Non-pigmented ciliary epithelial cell (primary cell): ENCODE results near the gene CCDC57.
"Not testable (repeated sequence)": the region's sequence is repeated elsewhere in the genome, so short reads cannot be mapped to it uniquely, and the experiment has no call there.

Experiments
- DNase-seq: peaks from one replicate; pipeline ENCODE4 v3.0.0-alpha.2; 2010; ENCODE audit warnings: low read depth

CCDC57 gene

GRCh38 chr17:82152556-82153294, 59.9 kb downstream of the CCDC57 start:
- DNase-seq: no peak

DNA sequence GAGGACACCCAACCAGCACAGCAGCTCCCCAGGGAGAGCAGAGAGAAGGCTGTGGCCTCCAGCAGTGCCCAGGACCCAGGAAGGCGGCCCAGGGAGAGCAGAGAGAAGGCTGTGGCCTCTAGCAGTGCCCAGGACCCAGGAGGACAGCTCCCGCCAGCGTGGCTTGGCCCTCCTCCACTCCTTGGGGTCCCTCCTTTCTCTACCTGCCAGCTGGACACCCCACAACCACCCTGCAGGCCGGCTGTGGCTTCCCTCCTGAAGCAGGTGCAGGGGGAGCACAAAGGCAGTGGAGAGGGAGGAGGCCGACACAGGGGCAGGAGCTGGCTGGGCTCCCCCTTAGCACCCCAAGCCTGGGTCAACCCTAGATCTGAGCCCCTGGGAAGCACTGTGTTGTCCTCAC, 60.5 kb downstream of the CCDC57 start:
- no peak for DNase-seq

DNA sequence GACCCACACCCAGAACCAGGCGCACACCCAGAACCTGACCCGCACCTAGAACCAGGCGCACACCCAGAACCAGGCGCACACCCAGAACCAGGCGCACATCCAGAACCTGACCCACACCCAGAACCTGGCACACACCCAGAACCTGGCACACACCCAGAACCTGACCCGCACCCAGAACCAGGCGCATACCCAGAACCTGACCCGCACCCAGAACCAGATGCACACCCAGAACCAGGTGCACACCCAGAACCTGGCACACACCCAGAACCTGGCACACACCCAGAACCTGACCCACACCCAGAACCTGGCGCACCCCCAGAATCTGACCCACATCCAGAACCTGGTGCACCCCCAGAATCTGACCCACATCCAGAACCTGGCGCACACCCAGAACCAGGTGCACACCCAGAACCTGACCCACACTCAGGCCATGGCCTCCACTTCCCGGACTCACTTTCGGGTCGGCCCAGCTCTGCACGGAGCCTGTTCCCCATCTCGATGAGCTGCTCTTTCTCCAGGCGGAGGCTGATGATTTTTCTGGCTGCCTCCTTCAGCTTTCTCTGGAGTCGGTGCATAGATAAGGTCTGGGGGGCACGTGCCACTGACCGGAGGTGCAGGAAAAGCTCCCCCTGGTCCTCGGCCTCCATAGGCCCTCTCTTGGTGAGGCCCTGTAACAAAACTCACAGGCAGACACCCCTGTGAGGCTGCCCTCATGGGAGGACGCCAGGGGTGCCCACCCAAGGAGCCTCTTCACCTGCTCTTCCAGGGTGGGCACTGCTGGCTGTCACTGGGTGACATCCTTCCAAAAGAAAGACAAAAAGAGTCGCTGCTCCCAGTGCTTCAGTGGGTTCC, 61.3 kb downstream of the CCDC57 start:
- DNase-seq: no peak

GRCh38 chr17:82149401-82150099, 63.1 kb downstream of the CCDC57 start:
- DNase-seq: no peak

DNA sequence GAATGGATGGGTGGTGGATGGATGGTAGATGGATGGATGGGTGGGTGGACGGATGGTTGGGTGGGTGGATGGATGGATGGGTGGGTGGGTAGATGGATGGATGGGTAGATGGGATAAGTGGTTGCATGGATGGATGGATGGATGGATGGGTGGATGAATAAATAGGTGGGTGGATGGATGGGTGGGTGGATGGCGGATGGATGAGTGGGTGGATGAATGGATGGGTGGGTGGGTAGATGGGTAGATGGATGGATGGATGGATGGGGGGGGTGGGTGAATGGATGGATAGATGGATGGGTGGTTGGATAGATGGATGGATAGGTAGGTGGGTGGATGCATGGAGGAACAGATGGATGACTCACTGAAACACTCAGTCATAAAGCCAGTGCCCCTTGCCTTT, 63.6 kb downstream of the CCDC57 start:
- DNase-seq: no peak

GRCh38 chr17:82148011-82148410, 64.6 kb downstream of the CCDC57 start:
- DNase-seq: no peak

DNA sequence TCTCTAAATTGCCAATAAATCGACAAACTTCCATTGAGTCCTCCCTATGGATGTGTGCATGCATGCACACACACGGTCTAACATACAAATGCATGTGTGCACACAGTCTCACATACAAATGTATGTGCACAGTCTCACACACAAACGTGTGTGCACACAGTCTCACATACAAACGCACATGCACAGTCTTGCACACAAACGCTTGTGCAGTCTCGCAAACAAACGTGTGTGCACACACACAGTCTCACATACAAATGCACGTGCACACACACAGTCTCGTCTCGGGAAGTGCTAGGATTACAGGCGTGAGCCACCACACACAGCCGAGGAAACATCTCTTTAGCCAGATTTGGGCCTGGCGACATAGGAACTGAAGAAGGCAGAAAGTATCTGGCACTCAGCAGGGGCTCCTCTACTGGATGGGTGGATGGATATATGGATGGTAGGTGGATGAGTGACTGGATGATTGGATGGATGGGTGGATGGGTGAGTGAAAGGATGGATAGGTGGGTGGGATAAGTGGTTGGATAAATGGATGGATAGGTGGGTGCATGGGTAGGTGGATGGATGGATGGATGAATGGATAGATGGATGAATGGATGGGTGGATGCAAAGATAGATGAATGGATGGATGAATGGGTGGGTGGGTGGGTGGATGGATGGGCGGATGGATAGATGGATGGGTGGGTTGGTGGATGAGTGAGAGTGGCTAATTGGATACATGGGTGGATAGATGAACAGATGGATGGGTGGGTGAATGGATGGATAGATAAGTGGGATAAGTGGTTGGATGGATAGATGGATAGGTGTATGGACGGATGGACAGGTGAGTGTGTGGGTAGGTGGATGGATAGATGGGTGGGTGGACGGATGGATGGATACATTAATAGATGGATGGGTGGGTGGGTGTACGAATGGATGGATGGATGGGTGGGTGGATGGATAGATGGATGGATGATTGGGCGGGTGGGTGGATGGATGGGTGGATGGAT, 65.7 kb downstream of the CCDC57 start:
- no peak for DNase-seq

GRCh38 chr17:82145550-82146155, 67.0 kb downstream of the CCDC57 start:
- no peak for DNase-seq

GRCh38 chr17:82143333-82143732, 69.3 kb downstream of the CCDC57 start:
- no peak for DNase-seq

GRCh38 chr17:82139961-82140360, 72.7 kb downstream of the CCDC57 start:
- not testable (repeated sequence) for DNase-seq

- no peak for DNase-seq
Observed at GRCh38 chr17:82138511-82138992, 74.1 kb downstream of the CCDC57 start.

DNA sequence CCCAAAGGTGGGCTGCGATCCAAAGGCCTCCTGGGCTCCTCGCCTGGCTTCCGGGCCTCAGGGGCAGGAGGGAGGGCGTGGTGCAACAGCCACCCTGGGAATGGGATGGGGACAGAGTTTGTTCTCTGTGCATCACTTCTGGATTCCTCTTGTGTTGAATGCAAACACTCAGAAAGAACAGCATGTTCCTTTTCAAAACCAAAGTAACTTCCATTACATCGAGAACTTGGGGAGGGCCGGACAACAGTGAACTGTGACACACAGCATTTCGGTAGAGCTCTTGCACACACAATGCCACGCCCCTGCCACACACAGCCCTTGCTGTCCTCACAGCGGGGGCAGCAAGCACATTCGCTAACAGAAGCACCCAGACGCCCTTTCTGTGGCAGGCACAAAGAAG, 78.5 kb downstream of the CCDC57 start:
- no peak for DNase-seq

- peak; percentile 35 for DNase-seq
Observed at GRCh38 chr17:82133166-82133953, 79.3 kb downstream of the CCDC57 start.

DNA sequence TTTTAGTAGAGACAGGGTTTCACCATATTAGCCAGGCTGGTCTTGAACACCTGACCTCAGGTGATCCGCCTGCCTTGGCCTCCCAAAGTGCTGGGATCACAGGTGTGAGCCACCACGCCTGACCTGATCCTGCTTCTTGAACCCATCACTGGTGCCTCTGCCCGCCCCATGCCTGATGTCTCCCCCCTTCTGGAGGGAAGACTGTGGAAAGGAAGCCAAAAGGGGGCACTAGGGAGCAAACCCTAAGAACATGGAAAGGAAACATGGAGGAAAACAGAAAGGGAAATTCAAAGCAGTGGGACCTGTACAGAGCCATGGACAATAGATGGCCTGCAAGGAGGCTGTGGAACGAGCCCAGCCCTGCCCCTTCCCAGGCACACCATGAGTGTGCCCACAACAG, 83.5 kb downstream of the CCDC57 start:
- no peak for DNase-seq

DNA sequence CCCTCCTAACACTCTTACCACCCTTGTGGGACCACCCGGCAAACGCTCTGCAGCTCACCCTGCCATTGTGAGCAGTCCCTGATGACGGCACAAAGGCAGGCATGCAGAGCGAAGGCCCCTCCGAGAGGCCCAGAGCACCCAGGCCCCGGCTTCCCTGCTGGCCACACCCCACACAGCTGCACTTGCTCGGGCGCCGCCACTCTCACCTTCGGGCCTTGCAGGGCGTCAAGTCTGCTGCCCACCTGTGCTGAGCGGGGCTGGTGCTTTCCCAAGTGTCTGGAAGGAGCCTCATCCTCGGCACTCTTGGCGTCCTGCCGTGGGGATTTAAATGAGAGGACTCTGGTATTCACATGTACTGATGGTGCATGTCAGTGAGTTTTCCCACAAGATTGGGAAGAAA, 84.4 kb downstream of the CCDC57 start:
- no peak for DNase-seq

GRCh38 chr17:82127704-82128103, 84.9 kb downstream of the CCDC57 start:
- DNase-seq: no peak

DNA sequence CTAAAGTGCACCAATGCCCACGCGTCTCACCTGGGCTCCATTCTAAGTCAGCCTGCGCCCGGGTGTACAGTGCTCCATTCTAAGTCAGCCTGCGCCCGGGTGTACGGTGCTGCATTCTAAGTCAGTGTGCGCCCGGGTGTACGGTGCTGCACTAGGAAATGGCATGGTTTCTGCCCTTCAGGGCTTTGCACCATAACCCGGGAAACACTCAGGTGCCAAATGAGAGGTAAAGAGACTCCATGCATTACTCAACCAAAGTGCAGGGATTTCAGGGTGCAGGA, 85.4 kb downstream of the CCDC57 start:
- DNase-seq: no peak

GRCh38 chr17:82126556-82127314, 85.9 kb downstream of the CCDC57 start:
- no peak for DNase-seq

- no peak for DNase-seq
Observed at GRCh38 chr17:82124101-82124500, 88.5 kb downstream of the CCDC57 start.
